HepG2 (cell line): ENCODE data around the gene SREBF1. TPM values are rescaled to one million over a fixed set of nuclear protein-coding genes. Genes with fewer than 3 reads are reported as not detected.

Experiments
- ARNT2 ChIP-seq: sonication (generic); formaldehyde crosslinking; IDR thresholded peaks from 2 replicates; pipeline ENCODE4 v1.8.0; 2022; ENCODE audit warnings: mild to moderate bottlenecking, low read depth, missing genetic modification reagents, moderate library complexity
- ATF1 ChIP-seq: IDR thresholded peaks from 2 replicates; pipeline ENCODE4 v1.6.1; 2016; ENCODE audit warnings: mild to moderate bottlenecking, control low read depth
- ETV6 ChIP-seq: sonication (generic); formaldehyde crosslinking; conservative IDR thresholded peaks from 2 replicates; pipeline ENCODE4 v1.4.0; 2020; ENCODE audit warnings: missing genetic modification reagents
- HNF4A ChIP-seq: sonication (generic); formaldehyde crosslinking; IDR thresholded peaks from 2 replicates; pipeline ENCODE4 v1.4.0; 2020; ENCODE audit warnings: missing genetic modification reagents
- MIXL1 ChIP-seq: IDR thresholded peaks from 2 replicates; pipeline ENCODE4 v1.6.1; 2016
- SNAI1 ChIP-seq: sonication (generic); formaldehyde crosslinking; IDR thresholded peaks from 2 replicates; pipeline ENCODE4 v1.5.0; 2020; ENCODE audit warnings: mild to moderate bottlenecking, missing genetic modification reagents, borderline replicate concordance
- SP5 ChIP-seq: IDR thresholded peaks from 2 replicates; pipeline ENCODE4 v1.6.1; 2016; ENCODE audit warnings: low read depth, borderline replicate concordance
- TOPORS ChIP-seq: sonication (generic); formaldehyde crosslinking; IDR thresholded peaks from 2 replicates; pipeline ENCODE4 v1.8.0; 2023; ENCODE audit warnings: mild to moderate bottlenecking, missing genetic modification reagents
- ZNF282 ChIP-seq: fragments of 450-650 bp; IDR thresholded peaks from 2 replicates; pipeline ENCODE4 v1.6.1; 2018; ENCODE audit not compliant: partially characterized antibody
- ZNF44 ChIP-seq: sonication (generic); formaldehyde crosslinking; IDR thresholded peaks from 2 replicates; pipeline ENCODE4 v1.5.1; 2020; ENCODE audit warnings: mild to moderate bottlenecking, missing genetic modification reagents
- polyA plus RNA-seq, 8 experiments: library from polyadenylated mRNA; depleted of rRNA in 3 of 8; stranded (reverse) in 7 of 8; unstranded in 1 of 8; fragments of >200 nt; fragmentation: Illumina TruSeq in 4 of 8; extraction: Trizol in 4 of 8; gene quantifications; 2 replicates each; pipeline versions ENCODE4 v1.2.1 to v1.2.3, GENCODE V29; 2011 to 2016; ENCODE audit warnings: low read depth in 4 of 8, missing spikeins in 1 of 8, mixed read lengths in 1 of 8; ENCODE audit not compliant: insufficient read depth in 1 of 8
- total RNA-seq, 5 experiments: library from RNA; depleted of rRNA; stranded (reverse); fragments of >200 nt; fragmentation: Illumina TruSeq; extraction: Trizol; gene quantifications; 2 replicates each; pipeline ENCODE4 v1.2.3, GENCODE V29; 2016; ENCODE audit warnings: low read depth in 1 of 5
- TF ChIP-seq, protein P1 (sequence below): sonication (generic); formaldehyde crosslinking; IDR thresholded peaks from 2 replicates; pipeline ENCODE4 v1.4.0; 2020; ENCODE audit warnings: mild to moderate bottlenecking, missing genetic modification reagents, borderline replicate concordance
- TF ChIP-seq, protein P2 (sequence below): sonication (generic); formaldehyde crosslinking; IDR thresholded peaks from 2 replicates; pipeline ENCODE4 v1.4.0; 2020; ENCODE audit warnings: mild to moderate bottlenecking, low read depth, missing genetic modification reagents
- TF ChIP-seq, protein P3 (sequence below): sonication (generic); formaldehyde crosslinking; conservative IDR thresholded peaks from 2 replicates; pipeline ENCODE4 v1.8.1; 2023; ENCODE audit warnings: missing genetic modification reagents
- TF ChIP-seq, protein P4 (sequence below): sonication (generic); formaldehyde crosslinking; IDR thresholded peaks from 2 replicates; pipeline ENCODE4 v1.4.0; 2020; ENCODE audit warnings: mild to moderate bottlenecking, missing genetic modification reagents
- TF ChIP-seq, protein P5 (sequence below): sonication (generic); formaldehyde crosslinking; IDR thresholded peaks from 2 replicates; pipeline ENCODE4 v1.8.0; 2022; ENCODE audit warnings: low read depth, missing genetic modification reagents
- TF ChIP-seq, protein P6 (sequence below): sonication (generic); formaldehyde crosslinking; IDR thresholded peaks from 2 replicates; pipeline ENCODE4 v1.5.0; 2020; ENCODE audit warnings: mild to moderate bottlenecking, missing genetic modification reagents, borderline replicate concordance

SREBF1 gene
- total and polyA plus RNA-seq, 2 of the 13 experiments (the other 11 are each of a cell fraction or from before 2014, with no cell fraction given): 34.3 to 38.0 TPM

DNA sequence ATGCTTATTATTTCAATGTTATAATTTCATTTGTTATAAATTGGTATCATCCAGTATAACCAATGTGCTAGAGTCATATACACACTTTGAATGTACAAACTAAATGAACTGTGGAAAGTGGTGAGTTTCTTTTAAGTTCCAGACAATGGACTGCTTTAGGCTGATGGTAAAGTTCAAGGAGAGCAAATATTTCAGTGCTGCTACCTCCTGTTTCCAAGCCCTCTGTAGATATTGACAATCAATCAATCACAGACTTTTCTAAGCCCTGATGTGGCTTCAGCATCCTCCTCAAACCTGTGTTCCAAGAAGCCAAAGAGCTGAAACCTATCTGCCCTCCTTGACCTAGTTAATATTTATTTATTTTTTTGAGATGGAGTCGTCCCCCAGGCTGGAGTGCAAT is 28.2 kb upstream of the SREBF1 start (continued):
- TF ChIP-seq, protein P1, sequence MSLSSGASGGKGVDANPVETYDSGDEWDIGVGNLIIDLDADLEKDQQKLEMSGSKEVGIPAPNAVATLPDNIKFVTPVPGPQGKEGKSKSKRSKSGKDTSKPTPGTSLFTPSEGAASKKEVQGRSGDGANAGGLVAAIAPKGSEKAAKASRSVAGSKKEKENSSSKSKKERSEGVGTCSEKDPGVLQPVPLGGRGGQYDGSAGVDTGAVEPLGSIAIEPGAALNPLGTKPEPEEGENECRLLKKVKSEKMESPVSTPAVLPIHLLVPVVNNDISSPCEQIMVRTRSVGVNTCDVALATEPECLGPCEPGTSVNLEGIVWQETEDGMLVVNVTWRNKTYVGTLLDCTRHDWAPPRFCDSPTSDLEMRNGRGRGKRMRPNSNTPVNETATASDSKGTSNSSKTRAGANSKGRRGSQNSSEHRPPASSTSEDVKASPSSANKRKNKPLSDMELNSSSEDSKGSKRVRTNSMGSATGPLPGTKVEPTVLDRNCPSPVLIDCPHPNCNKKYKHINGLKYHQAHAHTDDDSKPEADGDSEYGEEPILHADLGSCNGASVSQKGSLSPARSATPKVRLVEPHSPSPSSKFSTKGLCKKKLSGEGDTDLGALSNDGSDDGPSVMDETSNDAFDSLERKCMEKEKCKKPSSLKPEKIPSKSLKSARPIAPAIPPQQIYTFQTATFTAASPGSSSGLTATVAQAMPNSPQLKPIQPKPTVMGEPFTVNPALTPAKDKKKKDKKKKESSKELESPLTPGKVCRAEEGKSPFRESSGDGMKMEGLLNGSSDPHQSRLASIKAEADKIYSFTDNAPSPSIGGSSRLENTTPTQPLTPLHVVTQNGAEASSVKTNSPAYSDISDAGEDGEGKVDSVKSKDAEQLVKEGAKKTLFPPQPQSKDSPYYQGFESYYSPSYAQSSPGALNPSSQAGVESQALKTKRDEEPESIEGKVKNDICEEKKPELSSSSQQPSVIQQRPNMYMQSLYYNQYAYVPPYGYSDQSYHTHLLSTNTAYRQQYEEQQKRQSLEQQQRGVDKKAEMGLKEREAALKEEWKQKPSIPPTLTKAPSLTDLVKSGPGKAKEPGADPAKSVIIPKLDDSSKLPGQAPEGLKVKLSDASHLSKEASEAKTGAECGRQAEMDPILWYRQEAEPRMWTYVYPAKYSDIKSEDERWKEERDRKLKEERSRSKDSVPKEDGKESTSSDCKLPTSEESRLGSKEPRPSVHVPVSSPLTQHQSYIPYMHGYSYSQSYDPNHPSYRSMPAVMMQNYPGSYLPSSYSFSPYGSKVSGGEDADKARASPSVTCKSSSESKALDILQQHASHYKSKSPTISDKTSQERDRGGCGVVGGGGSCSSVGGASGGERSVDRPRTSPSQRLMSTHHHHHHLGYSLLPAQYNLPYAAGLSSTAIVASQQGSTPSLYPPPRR: no peak
- 0 out of 2 replicates have a peak, but pooled peaks have one; percentile 45 for TF ChIP-seq MIXL1
- no peak for TF ChIP-seq TOPORS
- TF ChIP-seq SP5: no peak
- TF ChIP-seq, protein P2, sequence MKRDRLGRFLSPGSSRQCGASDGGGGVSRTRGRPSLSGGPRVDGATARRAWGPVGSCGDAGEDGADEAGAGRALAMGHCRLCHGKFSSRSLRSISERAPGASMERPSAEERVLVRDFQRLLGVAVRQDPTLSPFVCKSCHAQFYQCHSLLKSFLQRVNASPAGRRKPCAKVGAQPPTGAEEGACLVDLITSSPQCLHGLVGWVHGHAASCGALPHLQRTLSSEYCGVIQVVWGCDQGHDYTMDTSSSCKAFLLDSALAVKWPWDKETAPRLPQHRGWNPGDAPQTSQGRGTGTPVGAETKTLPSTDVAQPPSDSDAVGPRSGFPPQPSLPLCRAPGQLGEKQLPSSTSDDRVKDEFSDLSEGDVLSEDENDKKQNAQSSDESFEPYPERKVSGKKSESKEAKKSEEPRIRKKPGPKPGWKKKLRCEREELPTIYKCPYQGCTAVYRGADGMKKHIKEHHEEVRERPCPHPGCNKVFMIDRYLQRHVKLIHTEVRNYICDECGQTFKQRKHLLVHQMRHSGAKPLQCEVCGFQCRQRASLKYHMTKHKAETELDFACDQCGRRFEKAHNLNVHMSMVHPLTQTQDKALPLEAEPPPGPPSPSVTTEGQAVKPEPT (CRISPR knock-in tag): no peak
- TF ChIP-seq SNAI1 (CRISPR knock-in tag): no peak
- no peak for TF ChIP-seq ARNT2 (CRISPR knock-in tag)
- TF ChIP-seq ETV6 (CRISPR knock-in tag): no peak
- no peak for TF ChIP-seq ZNF44
- TF ChIP-seq, protein P3, sequence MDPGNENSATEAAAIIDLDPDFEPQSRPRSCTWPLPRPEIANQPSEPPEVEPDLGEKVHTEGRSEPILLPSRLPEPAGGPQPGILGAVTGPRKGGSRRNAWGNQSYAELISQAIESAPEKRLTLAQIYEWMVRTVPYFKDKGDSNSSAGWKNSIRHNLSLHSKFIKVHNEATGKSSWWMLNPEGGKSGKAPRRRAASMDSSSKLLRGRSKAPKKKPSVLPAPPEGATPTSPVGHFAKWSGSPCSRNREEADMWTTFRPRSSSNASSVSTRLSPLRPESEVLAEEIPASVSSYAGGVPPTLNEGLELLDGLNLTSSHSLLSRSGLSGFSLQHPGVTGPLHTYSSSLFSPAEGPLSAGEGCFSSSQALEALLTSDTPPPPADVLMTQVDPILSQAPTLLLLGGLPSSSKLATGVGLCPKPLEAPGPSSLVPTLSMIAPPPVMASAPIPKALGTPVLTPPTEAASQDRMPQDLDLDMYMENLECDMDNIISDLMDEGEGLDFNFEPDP (CRISPR knock-in tag): no peak
- TF ChIP-seq, protein P4, sequence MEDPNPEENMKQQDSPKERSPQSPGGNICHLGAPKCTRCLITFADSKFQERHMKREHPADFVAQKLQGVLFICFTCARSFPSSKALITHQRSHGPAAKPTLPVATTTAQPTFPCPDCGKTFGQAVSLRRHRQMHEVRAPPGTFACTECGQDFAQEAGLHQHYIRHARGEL (CRISPR knock-in tag): no peak
- no peak for TF ChIP-seq ZNF282
- peak; percentile 20; the same call in 1 of the 2 replicates for TF ChIP-seq HNF4A (CRISPR knock-in tag)
- TF ChIP-seq, protein P5, sequence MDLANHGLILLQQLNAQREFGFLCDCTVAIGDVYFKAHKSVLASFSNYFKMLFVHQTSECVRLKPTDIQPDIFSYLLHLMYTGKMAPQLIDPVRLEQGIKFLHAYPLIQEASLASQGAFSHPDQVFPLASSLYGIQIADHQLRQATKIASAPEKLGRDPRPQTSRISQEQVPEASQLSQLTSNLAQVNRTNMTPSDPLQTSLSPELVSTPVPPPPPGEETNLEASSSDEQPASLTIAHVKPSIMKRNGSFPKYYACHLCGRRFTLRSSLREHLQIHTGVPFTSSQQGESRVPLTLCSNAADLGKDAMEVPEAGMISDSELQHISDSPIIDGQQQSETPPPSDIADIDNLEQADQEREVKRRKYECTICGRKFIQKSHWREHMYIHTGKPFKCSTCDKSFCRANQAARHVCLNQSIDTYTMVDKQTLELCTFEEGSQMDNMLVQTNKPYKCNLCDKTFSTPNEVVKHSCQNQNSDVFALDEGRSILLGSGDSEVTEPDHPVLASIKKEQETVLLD (CRISPR knock-in tag): no peak
- TF ChIP-seq, protein P6, sequence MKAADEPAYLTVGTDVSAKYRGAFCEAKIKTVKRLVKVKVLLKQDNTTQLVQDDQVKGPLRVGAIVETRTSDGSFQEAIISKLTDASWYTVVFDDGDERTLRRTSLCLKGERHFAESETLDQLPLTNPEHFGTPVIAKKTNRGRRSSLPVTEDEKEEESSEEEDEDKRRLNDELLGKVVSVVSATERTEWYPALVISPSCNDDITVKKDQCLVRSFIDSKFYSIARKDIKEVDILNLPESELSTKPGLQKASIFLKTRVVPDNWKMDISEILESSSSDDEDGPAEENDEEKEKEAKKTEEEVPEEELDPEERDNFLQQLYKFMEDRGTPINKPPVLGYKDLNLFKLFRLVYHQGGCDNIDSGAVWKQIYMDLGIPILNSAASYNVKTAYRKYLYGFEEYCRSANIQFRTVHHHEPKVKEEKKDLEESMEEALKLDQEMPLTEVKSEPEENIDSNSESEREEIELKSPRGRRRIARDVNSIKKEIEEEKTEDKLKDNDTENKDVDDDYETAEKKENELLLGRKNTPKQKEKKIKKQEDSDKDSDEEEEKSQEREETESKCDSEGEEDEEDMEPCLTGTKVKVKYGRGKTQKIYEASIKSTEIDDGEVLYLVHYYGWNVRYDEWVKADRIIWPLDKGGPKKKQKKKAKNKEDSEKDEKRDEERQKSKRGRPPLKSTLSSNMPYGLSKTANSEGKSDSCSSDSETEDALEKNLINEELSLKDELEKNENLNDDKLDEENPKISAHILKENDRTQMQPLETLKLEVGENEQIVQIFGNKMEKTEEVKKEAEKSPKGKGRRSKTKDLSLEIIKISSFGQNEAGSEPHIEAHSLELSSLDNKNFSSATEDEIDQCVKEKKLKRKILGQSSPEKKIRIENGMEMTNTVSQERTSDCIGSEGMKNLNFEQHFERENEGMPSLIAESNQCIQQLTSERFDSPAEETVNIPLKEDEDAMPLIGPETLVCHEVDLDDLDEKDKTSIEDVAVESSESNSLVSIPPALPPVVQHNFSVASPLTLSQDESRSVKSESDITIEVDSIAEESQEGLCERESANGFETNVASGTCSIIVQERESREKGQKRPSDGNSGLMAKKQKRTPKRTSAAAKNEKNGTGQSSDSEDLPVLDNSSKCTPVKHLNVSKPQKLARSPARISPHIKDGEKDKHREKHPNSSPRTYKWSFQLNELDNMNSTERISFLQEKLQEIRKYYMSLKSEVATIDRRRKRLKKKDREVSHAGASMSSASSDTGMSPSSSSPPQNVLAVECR (CRISPR knock-in tag): no peak
- no peak for TF ChIP-seq ATF1
